Measurements from ENCODE around the gene KCNE2. TPM values are rescaled to one million over a fixed set of nuclear protein-coding genes. Genes with fewer than 3 reads are reported as not detected.

KCNE2 gene
- total and polyA plus RNA-seq, 2 of the 8 experiments (the other 6 are each of a cell fraction or from before 2014, with no cell fraction given): 0.09 to 0.37 TPM

DNA sequence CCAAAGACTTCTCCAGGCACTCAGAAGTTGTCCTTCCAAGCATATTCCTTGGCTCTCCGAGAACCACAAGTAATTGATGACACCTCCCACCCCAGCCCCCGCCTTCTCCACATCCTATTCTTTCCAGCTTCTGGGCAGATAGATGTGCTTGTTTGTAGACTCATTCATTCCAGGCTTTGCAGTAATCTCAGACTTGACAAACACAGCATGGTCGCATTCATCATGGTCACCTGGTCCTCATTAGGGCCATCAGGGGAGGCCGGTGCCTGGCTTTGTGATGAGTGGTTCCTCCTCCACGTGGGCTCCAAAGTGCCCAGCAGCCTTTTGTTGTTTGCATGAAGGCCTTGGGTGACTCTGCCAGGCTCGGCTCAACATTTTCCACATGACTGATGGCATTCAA is 28.5 kb upstream of the KCNE2 start (continued):
- TF ChIP-seq, protein P1, sequence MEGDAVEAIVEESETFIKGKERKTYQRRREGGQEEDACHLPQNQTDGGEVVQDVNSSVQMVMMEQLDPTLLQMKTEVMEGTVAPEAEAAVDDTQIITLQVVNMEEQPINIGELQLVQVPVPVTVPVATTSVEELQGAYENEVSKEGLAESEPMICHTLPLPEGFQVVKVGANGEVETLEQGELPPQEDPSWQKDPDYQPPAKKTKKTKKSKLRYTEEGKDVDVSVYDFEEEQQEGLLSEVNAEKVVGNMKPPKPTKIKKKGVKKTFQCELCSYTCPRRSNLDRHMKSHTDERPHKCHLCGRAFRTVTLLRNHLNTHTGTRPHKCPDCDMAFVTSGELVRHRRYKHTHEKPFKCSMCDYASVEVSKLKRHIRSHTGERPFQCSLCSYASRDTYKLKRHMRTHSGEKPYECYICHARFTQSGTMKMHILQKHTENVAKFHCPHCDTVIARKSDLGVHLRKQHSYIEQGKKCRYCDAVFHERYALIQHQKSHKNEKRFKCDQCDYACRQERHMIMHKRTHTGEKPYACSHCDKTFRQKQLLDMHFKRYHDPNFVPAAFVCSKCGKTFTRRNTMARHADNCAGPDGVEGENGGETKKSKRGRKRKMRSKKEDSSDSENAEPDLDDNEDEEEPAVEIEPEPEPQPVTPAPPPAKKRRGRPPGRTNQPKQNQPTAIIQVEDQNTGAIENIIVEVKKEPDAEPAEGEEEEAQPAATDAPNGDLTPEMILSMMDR (IDR thresholded peaks at IDR 0.05; ENCODE audit: control extremely low read depth in 1 of 3, insufficient read depth in 1 of 3, low read depth in 1 of 3, low read length in 3 of 3): no peak
- TF ChIP-seq BRCA1 (IDR thresholded peaks at IDR 0.05; ENCODE audit: low read depth, low read length) (no peak), NRF1 (IDR thresholded peaks at IDR 0.05; ENCODE audit: low read depth, low read length) (no peak), SIRT6 (IDR thresholded peaks at IDR 0.05; ENCODE audit: low read length) (no peak), RFX5 (IDR thresholded peaks at IDR 0.05; ENCODE audit: borderline replicate concordance, low read depth, low read length) (no peak), SRF (IDR thresholded peaks at IDR 0.05; ENCODE audit: low read depth, low read length) (no peak), RAD21 (IDR thresholded peaks at IDR 0.05 in 1 of 2, conservative IDR thresholded peaks at IDR 0.05 in 1 of 2; ENCODE audit: low read depth in 2 of 2, low read length in 2 of 2) (no peak), SIX5 (IDR thresholded peaks at IDR 0.05; ENCODE audit: low read depth, low read length) (no peak)

Data from H1 (cell line).